Trophoblast cell (in vitro differentiated cells and primary cell): Measurements from ENCODE around the gene COX19.

Experiments
- DNase-seq, 2 donors: peaks; one replicate each; pipeline ENCODE4 v3.0.0-alpha.2; 2016
- H2AFZ ChIP-seq: 2 replicates; pipeline ENCODE4 v1.6.1; 2013; ENCODE audit warnings: low read length, moderate library complexity, mild to moderate bottlenecking; ENCODE audit not compliant: insufficient read depth, poor library complexity
- H2AK5ac ChIP-seq: 2 replicates; pipeline ENCODE4 v1.6.1; 2013; ENCODE audit warnings: mild to moderate bottlenecking, low read length
- H2BK120ac ChIP-seq: 2 replicates; pipeline ENCODE4 v1.6.1; 2013; ENCODE audit warnings: low read length, mild to moderate bottlenecking, moderate library complexity; ENCODE audit not compliant: insufficient read depth, poor library complexity
- H2BK12ac ChIP-seq: 2 replicates; pipeline ENCODE4 v1.6.1; 2013; ENCODE audit warnings: mild to moderate bottlenecking, low read length, moderate library complexity
- H2BK5ac ChIP-seq: 2 replicates; pipeline ENCODE4 v1.6.1; 2013; ENCODE audit warnings: low read length, low read depth, moderate library complexity, mild to moderate bottlenecking; ENCODE audit not compliant: poor library complexity
- H3K14ac ChIP-seq: 2 replicates; pipeline ENCODE4 v1.6.1; 2013; ENCODE audit warnings: mild to moderate bottlenecking, low read length
- H3K18ac ChIP-seq: 2 replicates; pipeline ENCODE4 v1.6.1; 2013; ENCODE audit warnings: mild to moderate bottlenecking, low read length
- H3K23ac ChIP-seq: 2 replicates; pipeline ENCODE4 v1.6.1; 2013; ENCODE audit warnings: low read length
- H3K27ac ChIP-seq: 2 replicates; pipeline ENCODE4 v1.5.1; 2013; ENCODE audit warnings: low read depth, mild to moderate bottlenecking, inconsistent platforms, low read length, moderate library complexity
- H3K27me3 ChIP-seq: 2 replicates; pipeline ENCODE4 v1.6.1; 2013; ENCODE audit warnings: inconsistent platforms, mild to moderate bottlenecking, low read length, moderate library complexity; ENCODE audit not compliant: insufficient read depth
- H3K36me3 ChIP-seq, 2 experiments: 1 replicate in 1 of 2; 2 replicates in 1 of 2; pipeline ENCODE4 v1.6.1; 2013; ENCODE audit warnings: low read length in 2 of 2, mild to moderate bottlenecking in 2 of 2, moderate library complexity in 1 of 2; ENCODE audit not compliant: insufficient read depth in 2 of 2, control insufficient read depth in 1 of 2
- H3K4ac ChIP-seq: 2 replicates; pipeline ENCODE4 v1.6.1; 2013; ENCODE audit warnings: low read depth, mild to moderate bottlenecking, low read length, moderate library complexity
- H3K4me1 ChIP-seq, 2 experiments: 1 replicate in 1 of 2; 2 replicates in 1 of 2; pipeline ENCODE4 v1.6.1; 2013; ENCODE audit warnings: low read length in 2 of 2, mild to moderate bottlenecking in 2 of 2, moderate library complexity in 1 of 2; ENCODE audit not compliant: insufficient read depth in 2 of 2, control insufficient read depth in 1 of 2
- H3K4me2 ChIP-seq: 2 replicates; pipeline ENCODE4 v1.6.1; 2013; ENCODE audit warnings: inconsistent platforms, mild to moderate bottlenecking, low read length, moderate library complexity
- H3K4me3 ChIP-seq: 2 replicates; pipeline ENCODE4 v1.5.1; 2013; ENCODE audit warnings: mild to moderate bottlenecking, low read depth, low read length, inconsistent platforms
- H3K79me1 ChIP-seq: one replicate; pipeline ENCODE4 v1.6.1; 2013; ENCODE audit warnings: low read length
- H3K79me2 ChIP-seq: 2 replicates; pipeline ENCODE4 v1.6.1; 2013; ENCODE audit warnings: low read length, mild to moderate bottlenecking; ENCODE audit not compliant: control insufficient read depth, insufficient read depth, poor library complexity
- H3K9ac ChIP-seq: 2 replicates; pipeline ENCODE4 v1.6.1; 2013; ENCODE audit warnings: mild to moderate bottlenecking, low read length
- H3K9me3 ChIP-seq: 2 replicates; pipeline ENCODE4 v1.6.1; 2013; ENCODE audit warnings: low read depth, mild to moderate bottlenecking, control low read depth, inconsistent platforms, low read length; ENCODE audit not compliant: insufficient read depth
- H4K12ac ChIP-seq: 2 replicates; pipeline ENCODE4 v1.6.1; 2013; ENCODE audit warnings: low read depth, mild to moderate bottlenecking, low read length, moderate library complexity
- H4K8ac ChIP-seq: 2 replicates; pipeline ENCODE4 v1.6.1; 2013; ENCODE audit warnings: low read depth, mild to moderate bottlenecking, low read length, moderate library complexity
- H4K91ac ChIP-seq: one replicate; pipeline ENCODE4 v1.6.1; 2013; ENCODE audit warnings: low read depth, mild to moderate bottlenecking, low read length, moderate library complexity
- WGBS: extraction: QIAGEN DNeasy Blood & Tissue Kit; methylation state at CpG from one replicate; pipeline ENCODE4 v1.1.7; 2013; ENCODE audit warnings: missing lambda C conversion rate; ENCODE audit not compliant: insufficient read length, insufficient coverage; ENCODE audit errors: extremely low coverage; 5-methylcytosine and 5-hydroxymethylcytosine counted together

The COX19 gene

DNA sequence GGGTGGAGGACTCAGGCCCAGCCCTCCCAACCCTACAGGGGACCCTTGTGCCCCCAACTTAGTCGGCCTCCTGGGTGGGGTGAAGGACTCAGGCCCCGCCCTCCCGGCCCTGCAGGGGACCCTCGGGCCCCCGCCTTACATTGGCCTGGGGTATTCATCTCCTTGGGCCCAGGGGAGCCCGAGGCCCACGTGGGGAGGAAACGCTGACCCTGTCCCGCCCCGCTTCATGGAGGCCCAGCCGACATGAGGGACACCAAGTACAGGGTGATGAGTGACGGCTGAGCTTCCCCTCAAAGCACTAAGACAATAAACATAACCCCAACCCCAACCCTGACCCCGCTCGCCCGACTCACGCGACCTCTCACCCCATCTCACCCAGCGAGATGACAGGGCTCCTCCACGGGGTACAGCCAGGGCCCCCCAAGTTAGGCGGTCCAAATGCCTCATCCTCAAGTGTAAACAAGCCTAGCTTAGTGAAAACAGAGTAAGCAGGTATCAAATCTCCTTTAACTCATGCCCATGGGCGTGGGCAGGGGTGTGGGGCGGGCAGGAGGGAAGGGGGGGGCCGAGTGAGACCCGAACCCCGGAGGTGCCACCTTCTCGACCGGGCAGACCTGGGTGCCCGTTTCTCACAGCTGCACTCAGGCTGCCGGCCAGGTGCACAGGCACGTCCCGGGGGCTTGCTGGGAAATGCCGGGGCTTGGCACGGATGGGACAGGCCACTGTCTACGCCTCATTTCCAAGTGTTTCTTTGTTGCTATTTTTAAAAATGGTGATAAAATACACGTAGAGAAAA lies 15.8 kb upstream of the COX19 start:
- no peak overlapping the region for H2BK120ac ChIP-seq
- H4K91ac ChIP-seq, result no peak overlapping the region
- H2AFZ ChIP-seq, result no peak overlapping the region
- no peak overlapping the region for H4K8ac ChIP-seq
- no peak overlapping the region for H3K14ac ChIP-seq
- H3K9me3 ChIP-seq, result no peaks in the 10 kb centered on the region
- 100% methylated on average over 5 of the region's 35 CpGs for WGBS
- peaks cover 4 to 10% of the 10 kb centered on the region in 2 experiments for H3K4me1 ChIP-seq
- H3K79me2 ChIP-seq, result no peaks in the 10 kb centered on the region
- H3K23ac ChIP-seq, result no peak overlapping the region
- H2BK12ac ChIP-seq, result no peak overlapping the region
- H3K79me1 ChIP-seq, result no peaks in the 10 kb centered on the region
- H3K4ac ChIP-seq, result no peak overlapping the region
- H2AK5ac ChIP-seq, result no peak overlapping the region
- H3K36me3 ChIP-seq, result peaks cover 4 to 5% of the 10 kb centered on the region in 2 experiments
- H3K27me3 ChIP-seq, result no peaks in the 10 kb centered on the region
- DNase-seq, result no peak
- H3K4me2 ChIP-seq, result no peak overlapping the region
- no peak overlapping the region for H3K9ac ChIP-seq
- H4K12ac ChIP-seq, result no peak overlapping the region
- H3K4me3 ChIP-seq, result no peak overlapping the region
- H2BK5ac ChIP-seq, result no peak overlapping the region
- no peak overlapping the region for H3K27ac ChIP-seq
- no peak overlapping the region for H3K18ac ChIP-seq

DNA sequence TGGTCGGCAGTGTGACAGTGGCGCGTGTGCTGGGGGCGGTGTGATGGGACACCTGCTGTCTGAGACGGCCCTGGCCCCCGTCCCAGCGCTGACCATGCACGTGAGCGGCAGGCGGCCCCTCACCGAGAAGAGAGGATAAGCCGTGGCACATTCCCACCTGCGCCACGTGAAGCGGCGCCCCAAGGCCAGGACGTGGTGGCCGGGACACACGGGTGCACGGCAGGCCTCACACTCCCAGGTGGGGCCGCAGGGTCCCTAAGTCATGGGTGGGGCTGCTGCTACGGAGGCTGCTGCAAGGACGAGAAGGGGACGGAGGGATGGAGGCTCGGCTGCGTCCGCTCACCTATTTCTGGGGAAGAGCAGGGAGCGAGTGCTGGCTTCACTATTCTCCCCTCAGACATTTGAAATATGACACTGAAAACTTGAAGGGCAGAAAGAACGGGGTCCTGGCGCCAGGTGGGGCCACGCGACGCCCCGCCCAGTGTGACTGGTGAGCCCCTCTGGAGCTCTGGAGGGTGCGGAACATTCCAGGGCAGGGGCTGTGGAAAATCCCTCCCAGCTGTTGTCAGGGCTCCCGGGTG lies 15.1 kb upstream of the COX19 start:
- H3K4ac ChIP-seq, result no peak overlapping the region
- H2BK12ac ChIP-seq, result no peak overlapping the region
- no peak overlapping the region for H2AK5ac ChIP-seq
- no peak overlapping the region for H3K18ac ChIP-seq
- H3K23ac ChIP-seq, result no peak overlapping the region
- no peaks in the 10 kb centered on the region for H3K79me1 ChIP-seq
- H3K27me3 ChIP-seq, result no peaks in the 10 kb centered on the region
- no peak overlapping the region for H3K4me3 ChIP-seq
- no peak overlapping the region for H2BK120ac ChIP-seq
- H4K12ac ChIP-seq, result no peak overlapping the region
- H3K36me3 ChIP-seq, result peaks cover 2 to 5% of the 10 kb centered on the region in 2 experiments
- H3K9ac ChIP-seq, result no peak overlapping the region
- peaks cover 4 to 10% of the 10 kb centered on the region in 2 experiments for H3K4me1 ChIP-seq
- DNase-seq, result no peak
- H3K4me2 ChIP-seq, result no peak overlapping the region
- no peak overlapping the region for H4K8ac ChIP-seq
- no CpG with 5 or more reads among the region's 36 CpGs for WGBS
- H3K79me2 ChIP-seq, result no peaks in the 10 kb centered on the region
- H2AFZ ChIP-seq, result no peak overlapping the region
- no peak overlapping the region for H3K27ac ChIP-seq
- H3K9me3 ChIP-seq, result no peaks in the 10 kb centered on the region
- H2BK5ac ChIP-seq, result no peak overlapping the region
- no peak overlapping the region for H3K14ac ChIP-seq
- no peak overlapping the region for H4K91ac ChIP-seq

DNA sequence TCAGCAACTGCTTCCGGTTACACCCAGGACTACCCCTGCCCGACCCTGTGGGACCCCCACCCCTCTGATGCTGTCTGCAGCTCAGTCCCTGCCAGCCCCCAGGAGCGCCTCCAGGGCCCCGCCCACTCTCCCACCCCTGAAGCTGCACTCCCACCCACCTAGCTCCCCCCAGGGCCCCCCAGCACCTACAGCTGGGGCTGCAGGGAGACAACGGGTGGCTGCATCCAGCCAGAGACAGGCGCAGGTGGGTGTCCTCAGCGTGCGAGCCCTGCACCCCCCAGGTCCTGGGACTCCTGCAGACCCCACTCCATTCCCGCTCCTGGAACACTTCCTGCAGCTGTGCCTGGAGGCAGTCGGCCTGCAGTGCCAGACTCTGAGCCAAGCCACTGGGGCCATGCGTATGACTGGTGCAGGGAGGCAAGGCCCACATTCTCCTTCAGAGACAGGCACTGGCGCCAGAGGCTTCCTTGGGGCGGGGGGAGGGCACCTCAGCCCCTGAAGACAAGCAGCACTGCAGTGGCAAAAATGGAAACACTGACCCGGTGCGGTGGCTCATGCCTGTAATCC lies 13.7 kb upstream of the COX19 start:
- Histone ChIP-seq H3K4ac (no peak overlapping the region), H2AFZ (no peak overlapping the region), H3K9me3 (no peaks in the 10 kb centered on the region), H3K36me3 (no peaks in the 10 kb centered on the region), H2BK5ac (no peak overlapping the region), H2AK5ac (no peak overlapping the region), H3K4me2 (no peak overlapping the region), H4K8ac (no peak overlapping the region), H2BK12ac (no peak overlapping the region), H3K14ac (no peak overlapping the region), H4K91ac (no peak overlapping the region), H3K79me2 (no peaks in the 10 kb centered on the region), H4K12ac (no peak overlapping the region), H3K9ac (no peak overlapping the region), H3K79me1 (no peaks in the 10 kb centered on the region), H3K27me3 (no peaks in the 10 kb centered on the region), H3K23ac (no peak overlapping the region), H3K4me3 (no peak overlapping the region), H3K4me1 (peaks cover 4 to 10% of the 10 kb centered on the region in 2 experiments), H3K18ac (no peak overlapping the region), H2BK120ac (no peak overlapping the region), H3K27ac (no peak overlapping the region)
- WGBS, result no CpG with 5 or more reads among the region's 15 CpGs
- no peak for DNase-seq

DNA sequence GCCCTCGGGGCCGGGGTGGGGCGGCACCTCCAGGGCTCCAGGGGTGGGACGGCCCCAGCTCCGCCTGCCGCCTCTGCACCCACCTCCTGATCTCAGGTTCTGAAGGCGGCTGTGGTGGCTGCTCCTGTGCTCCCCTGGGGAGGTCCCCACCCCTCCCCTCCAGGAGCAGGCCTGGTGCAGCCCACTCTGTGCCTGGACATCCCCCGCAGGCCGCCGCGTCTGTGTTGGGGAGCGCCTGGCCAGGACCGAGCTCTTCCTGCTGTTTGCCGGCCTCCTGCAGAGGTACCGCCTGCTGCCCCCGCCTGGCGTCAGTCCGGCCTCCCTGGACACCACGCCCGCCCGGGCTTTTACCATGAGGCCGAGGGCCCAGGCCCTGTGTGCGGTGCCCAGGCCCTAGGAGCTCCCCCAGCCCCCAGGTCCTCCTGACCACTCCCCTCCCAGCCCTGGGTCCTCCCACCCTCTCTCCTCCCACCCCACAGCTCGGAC lies 13.1 kb upstream of the COX19 start:
- Histone ChIP-seq H3K4me3 (no peak overlapping the region), H3K9me3 (no peaks in the 10 kb centered on the region), H2AK5ac (no peak overlapping the region), H2BK5ac (no peak overlapping the region), H4K12ac (no peak overlapping the region), H3K4ac (no peak overlapping the region), H2AFZ (no peak overlapping the region), H4K8ac (no peak overlapping the region), H3K27ac (no peak overlapping the region), H3K79me2 (no peaks in the 10 kb centered on the region), H3K23ac (no peak overlapping the region), H2BK12ac (no peak overlapping the region), H3K27me3 (no peaks in the 10 kb centered on the region), H3K79me1 (no peaks in the 10 kb centered on the region), H3K4me1 (peaks cover 4 to 8% of the 10 kb centered on the region in 2 experiments), H3K4me2 (no peak overlapping the region), H2BK120ac (no peak overlapping the region), H3K14ac (no peak overlapping the region), H3K18ac (no peak overlapping the region), H3K36me3 (no peaks in the 10 kb centered on the region), H3K9ac (no peak overlapping the region), H4K91ac (no peak overlapping the region)
- DNase-seq, result no peak
- no CpG with 5 or more reads among the region's 24 CpGs for WGBS
